GM04503 (cell line): ENCODE measurements around the gene CTNNBIP1.

Experiments
- DNase-seq: peaks from one replicate; pipeline ENCODE4 v3.0.0-alpha.2; 2012; ENCODE audit warnings: low read depth

Gene CTNNBIP1

DNA sequence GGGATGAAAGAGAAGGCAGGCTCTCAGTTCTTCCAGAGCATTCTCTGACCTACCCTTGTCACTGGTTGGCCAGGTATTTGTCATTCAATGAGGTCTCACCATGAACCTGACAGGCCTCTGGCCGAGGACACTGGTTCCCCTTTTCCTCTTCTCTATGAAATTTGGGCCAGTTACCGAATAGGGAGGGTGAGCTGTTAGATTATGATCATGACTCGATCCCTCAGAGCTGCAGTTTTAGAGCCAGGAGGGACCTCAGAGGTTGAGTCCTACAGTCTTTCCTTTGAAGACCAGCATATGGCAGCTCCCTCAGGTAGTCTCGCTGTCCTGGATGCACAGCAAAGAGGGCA is 56.8 kb downstream of the CTNNBIP1 start:
- no peak for DNase-seq

DNA sequence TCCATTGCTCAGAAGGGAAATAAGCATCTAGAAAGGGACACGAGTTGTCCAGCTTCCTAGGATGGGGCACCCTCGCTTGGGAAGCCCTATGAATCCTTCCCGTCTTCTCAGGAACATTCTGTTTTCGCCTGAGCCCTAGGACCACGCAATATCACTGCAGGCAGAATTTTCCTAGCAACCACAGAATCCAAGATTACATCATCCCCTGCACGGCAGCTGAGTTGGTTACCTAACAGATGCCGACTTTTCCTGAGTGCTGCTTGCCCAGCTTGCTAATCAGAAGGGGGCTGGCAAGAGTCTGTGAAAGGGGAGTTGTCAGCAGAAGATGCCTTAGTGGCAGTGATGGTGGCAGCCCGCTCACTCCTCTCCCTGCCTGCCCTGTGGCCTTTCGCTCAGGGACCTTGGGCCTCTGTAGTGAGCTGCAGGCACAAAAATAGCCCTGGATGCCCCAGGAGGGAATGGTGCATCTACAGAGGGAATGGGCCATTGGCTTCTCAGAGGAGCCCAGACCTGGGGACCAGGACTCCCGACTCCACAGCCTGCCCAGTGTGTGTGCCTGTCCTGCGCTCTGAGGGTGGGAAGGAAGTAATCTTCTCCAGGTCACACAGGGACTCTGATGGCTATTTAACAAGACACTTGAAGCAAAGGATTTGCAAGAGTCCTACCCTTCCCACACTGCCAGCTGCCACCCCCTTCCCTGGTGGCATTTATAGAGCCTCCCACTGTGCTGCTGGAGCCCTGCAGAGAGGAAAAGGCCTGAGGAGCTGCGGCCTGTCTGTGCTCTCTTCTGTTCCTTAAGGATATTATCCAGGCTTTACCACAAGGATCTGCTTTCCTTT is 57.4 kb downstream of the CTNNBIP1 start:
- peak; percentile 67 for DNase-seq

DNA sequence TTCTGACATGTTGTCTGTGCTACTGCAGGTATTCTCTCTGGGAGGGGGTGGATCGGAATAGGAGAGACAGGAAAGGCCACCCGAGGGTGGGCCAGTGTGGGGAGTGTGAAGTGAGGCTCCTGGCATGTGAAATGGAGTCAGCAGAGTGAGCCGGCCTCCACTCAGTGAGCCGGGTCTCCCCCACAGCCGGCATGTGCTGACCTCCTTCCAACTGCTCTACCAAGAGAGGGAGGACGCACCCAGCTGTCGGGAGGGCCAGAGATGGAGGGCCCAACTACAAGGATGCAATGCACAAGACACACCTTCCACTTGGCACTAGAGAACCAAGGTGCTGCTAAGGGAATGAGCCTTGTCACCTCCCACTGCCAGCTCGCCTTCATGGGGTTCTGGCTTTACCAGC is 58.1 kb downstream of the CTNNBIP1 start:
- DNase-seq, result no peak

DNA sequence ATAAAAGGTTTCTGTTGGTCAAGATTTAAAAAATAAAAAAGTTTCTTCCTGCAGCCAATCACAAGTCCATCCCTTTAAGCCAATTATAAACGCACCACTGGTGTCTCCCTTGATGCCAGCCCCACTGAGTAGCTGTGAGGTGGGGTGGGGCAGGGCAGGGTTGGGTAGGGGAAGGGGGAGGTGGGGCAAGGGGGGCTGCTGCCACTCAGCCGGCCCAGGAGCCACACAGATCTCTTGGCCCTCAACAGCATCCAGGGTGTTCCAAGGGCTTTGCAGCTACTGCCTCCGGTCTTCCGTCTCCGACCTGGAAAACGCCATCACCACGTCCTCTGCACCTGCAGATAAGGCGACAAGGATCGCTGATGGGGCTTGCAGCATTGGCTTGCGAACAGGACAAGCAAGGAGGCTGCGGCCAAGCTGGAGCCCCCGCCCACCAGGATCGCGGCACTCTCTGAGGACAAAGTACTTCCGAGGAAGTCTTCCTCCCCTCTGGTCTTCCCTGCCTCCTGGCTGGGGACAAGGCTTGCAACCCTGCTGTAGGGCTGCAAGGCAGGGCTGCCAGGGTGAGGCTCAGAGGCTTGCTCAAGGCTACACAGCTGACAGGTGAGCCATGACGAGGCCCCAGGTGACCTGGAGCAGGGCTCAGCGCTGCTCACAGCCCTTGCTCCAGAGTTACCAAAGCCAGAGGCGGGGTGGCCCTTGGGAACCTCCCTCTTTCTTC is 59.5 kb downstream of the CTNNBIP1 start:
- DNase-seq, result no peak

DNA sequence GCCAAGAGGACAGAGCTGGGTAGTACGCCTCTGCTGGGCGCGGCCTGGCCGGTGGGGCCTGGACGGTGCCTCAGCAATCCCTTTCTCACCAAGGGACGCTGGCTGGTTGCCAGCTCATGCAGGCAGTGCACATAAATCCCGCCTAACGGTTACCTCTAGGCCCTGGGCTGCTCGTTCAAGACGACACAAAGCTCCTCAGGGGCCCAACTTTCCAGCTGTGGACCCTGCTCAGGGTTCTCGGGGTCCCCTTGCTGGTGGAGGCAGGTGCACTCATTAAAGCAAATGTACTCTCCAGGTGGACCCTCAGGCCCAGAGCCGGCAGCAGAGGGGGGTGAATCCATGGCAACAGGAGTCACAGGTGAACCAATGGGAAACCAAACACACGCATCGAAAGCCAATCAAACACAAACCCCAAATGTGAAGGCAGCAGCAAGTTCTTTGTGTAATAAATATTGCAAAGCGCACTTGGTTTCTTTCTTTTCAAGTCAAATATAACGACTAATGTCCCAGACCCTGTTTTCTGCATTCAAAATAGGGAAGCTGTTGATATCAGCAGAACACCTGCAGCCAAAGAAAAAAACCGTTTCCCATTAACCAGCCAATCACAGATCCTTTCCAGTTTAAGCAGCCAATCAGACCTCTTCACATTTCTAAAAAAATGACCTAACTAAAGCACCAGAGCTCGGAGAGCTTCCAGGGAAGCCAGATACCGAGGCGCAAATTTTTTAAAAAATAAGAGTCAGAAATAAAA is 60.2 kb downstream of the CTNNBIP1 start:
- no peak for DNase-seq

DNA sequence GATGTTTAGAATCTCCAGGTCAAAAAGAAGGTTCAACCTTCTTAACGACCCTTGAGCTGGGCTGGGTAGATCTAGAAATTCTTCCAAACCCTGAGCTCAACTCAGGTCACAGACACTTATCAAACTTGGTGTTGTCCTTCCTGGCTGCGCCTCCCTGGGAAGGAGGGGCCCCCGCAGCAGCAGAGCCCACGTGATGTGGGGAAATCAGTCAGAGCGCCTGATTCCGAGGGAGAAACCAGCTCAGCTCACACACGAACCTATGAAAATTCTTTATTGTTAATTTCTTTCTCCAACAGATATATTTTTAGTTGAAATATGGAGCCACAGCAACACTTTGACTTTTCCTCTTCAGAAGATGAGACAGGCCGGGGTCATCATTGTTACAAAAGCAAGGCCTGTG is 62.0 kb downstream of the CTNNBIP1 start:
- no peak for DNase-seq

DNA sequence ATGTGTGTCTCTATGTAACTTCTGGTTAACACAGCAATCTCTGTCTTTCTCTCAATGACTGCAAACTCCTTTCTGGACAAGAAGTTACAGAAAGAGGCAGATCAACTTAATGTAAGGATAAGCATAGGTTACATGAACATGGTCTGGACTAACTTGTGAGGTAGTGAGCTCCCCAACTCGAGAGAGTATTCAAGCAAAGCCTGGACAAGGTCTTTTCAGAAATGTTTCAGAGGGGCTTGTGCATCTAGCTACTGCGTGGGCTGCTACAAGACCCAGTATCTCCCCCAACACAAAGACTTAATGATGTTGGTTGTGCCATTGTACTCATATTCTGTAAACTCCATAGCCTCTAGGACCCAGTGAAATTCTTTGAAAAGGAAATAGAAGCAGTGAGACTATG is 62.8 kb downstream of the CTNNBIP1 start:
- no peak for DNase-seq

DNA sequence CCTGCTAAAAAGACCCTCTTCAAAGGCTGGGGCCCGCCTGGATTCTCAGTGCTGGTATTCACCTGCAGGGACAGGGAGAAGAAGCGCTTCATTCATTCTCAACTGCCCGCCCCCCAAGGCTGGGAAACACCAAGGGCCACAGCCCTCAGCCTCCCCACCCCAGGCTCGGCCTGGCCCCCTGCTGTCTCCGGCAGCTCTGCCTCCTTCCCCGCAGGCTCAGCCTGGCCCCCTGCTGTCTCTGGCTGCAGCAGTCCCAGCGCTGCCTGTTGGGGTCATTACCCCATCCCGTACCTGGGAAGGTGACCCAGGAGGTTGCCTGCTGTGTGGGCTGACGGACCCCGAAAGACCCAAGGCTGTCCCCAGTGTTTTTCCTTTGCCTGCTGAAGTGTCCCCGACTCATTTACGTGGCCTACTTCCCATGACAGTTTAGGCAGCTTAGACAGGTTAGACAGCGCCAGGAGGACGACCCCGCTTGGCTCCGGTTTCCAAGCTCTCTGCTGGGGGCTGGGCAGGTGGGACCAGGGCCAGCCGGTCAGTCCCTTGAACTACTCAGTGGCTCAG is 63.4 kb downstream of the CTNNBIP1 start:
- no peak for DNase-seq

DNA sequence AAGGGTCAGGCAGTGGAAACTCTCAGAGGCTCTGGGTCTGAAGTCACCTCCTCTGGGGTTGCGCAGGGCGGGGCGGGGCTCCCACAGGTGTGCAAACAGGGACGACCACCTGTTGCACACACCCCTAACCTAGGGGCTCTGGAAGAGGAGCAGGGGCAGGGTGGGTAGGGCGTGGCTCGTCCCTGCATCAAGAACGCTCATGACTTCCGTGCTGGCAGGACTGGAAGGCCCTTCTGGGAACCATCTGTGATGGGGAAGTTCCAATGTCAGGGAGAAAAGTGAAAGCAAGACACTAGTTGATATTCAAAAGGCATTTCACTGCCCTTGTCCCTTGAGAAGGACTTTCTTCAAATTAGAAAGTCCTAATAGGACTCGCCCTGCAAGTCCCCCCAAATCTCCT is 64.2 kb downstream of the CTNNBIP1 start:
- DNase-seq, result no peak

DNA sequence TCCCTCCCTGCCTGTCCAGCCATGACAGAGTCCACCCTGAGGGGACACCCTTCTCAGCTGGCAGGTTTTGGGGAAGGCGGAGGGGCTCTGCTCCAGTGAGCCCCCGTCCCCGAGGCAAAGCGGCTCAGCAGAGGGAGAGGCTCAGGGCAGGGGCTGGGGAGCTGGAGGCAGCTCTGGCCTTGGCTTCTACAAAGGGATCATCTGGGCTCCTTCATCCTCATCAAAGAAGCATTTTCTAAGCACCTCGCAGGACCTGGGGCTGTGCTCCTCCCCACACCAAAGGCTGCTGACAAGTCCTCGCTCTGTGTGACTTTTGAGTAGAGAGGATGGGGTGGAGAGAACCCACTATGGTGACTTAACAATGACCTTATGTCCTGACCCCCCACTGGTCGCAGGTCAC is 65.3 kb downstream of the CTNNBIP1 start:
- DNase-seq, result no peak

DNA sequence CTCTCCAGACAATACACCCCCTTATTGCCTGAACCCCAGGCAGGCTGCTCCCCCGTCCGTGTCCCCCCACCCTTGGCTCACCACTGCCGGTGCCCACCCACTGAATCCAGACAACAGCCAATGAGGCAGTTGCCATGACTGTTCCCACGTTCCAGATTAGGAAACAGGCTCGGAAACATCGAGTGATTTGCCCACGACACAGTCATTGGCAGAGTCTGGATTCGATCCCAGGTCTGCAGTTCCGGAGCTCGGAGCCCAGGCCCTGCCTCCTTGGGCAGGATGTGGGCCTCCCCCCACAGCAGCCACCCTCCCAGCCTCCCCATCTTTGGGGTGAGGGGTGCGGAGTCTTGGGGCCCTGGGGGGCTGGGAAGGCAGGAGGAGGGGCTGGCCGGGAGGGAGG is 66.0 kb downstream of the CTNNBIP1 start:
- DNase-seq, result no peak

DNA sequence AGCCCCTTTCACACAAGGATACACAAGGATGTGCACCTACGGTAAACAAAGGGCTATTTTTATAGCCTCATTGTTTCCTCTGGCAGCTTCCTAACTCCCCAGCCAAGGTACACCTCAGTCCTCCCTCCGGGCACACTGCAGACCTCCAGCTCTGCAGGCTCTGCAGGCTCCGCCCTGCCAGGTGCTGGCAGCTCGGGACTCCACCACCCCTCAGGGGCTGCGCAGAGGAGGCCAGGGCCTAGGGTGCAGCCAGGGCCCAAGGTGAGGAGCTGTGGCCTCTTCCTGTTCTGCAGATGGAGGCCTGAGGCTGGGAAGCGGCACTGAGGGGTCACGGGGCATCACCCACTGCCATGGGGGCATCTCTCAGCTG is 66.5 kb downstream of the CTNNBIP1 start:
- no peak for DNase-seq

DNA sequence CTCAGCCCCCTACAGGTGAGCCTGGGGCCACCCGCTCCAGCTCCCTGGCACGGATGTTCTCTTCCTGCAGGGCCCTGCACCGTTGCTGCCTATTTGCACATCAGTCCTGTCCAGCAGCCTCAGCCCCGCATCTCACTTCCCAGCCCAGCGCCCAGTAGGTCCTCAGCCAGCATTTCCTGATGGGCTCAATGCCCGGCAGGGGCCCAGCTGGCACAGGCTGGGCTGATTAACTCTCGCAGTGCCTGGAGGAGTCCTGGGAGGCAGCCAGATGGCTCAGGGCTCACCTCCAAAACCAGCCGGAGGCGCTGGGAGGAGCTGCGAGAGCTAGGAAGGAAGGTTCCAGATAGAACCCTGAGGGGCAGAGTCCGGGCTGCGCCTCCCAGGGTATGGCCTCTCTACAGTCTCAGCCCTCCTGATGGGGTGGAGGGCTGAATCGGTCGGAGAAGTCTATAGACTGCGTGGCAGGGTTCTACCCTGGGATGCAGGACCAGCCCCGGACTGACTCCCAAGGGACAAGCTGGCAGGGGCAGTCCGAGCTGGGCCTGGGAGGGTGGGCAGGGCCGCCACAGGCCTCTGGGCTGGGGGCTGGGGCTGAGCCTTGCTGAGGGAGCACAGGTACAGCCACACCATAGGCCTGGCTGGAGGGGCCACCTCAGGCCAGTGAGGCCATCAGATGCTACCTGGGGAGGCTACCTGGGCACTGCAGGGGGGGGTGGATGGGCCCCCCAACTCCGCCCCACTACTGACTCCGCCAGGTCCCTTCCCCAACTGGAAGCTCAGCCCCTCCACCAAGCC is 67.1 kb downstream of the CTNNBIP1 start:
- no peak for DNase-seq

DNA sequence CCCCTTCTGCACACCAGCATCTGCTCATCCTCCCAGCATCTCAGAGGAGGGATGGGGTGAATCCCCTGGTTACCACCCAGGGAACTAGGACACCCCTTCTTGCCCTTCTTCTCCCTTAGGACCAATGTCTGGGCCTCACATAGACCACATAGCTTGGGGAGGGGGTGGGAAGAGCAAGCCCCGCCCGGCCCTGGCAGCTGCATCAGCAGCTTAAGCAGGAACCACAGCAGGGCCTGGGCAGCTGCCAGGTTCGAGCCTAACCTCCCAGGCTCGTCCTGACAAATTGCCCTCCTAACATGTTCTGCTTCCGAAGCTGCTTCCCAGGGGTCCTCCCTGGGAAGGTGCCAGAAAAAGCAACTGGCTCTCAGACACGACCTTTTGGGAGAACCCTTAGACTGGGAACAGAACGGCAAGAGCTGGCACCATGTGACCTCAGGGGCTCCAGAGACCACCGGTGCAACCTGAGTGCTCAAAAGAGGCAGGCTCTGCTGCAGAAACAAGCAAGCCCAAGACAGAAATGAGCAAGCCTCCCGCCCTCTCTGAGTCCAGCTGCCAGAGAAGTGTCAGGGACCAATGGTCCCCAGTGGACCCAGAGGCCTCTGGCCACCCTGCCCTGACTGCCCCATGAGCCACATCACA is 67.9 kb downstream of the CTNNBIP1 start:
- no peak for DNase-seq

DNA sequence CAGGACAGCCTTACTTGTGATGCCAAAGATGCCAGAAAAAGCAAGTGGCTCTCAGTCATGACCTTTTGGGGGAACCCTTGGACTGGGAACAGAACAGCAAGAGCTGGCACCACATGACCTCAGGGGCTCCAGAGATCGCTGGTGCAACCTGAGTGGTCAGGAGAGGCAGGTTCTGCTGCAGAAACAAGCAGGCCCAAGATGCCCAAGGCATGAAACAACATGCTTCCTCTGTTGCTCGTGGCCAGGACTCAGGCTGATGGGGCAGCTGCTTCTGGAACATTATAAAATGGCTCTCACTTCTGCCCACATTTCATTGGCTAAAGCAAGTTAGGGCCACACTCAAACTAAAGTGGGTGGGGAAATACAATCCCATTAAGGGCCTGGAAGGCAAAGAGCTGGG is 68.6 kb downstream of the CTNNBIP1 start:
- no peak for DNase-seq

DNA sequence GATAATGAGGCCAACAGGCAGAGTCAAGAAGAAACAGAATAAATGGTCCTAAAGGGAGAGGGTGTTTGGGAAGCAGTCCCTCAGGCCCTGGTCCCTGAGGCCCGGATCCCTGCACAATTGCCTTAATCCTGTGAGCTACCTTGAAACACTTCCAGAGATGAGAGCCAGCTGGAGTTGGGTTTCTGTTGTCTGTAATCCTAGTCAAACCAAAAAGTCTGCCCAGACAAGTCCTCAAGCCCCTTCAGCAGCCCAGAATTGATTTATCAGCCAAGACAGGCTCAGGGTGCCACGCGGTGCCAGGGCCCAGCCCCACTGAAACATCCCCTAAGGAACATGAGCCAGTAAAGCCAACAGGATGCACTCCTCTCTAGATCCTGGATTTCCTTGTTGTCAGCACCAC is 69.9 kb downstream of the CTNNBIP1 start:
- DNase-seq, result no peak

DNA sequence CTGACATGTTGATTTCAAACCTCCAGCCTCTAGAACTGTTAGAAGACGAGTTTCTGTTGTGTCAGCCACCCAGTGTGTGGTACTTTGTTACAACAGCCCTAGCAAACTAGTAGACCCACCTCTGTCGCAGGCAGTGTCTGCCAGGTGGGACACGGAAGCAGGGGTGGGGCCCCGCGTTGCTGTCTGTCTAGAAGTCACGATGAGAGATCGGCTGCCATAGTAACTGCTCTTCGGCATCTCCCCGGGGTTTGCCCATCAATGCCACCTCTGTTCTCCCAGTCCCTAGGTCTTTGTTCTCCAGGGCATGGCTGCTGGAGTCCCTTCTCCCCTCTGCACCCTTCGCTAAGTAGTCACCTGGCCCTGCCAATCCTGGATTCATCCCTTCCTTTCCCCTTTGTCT is 71.1 kb downstream of the CTNNBIP1 start:
- no peak for DNase-seq

DNA sequence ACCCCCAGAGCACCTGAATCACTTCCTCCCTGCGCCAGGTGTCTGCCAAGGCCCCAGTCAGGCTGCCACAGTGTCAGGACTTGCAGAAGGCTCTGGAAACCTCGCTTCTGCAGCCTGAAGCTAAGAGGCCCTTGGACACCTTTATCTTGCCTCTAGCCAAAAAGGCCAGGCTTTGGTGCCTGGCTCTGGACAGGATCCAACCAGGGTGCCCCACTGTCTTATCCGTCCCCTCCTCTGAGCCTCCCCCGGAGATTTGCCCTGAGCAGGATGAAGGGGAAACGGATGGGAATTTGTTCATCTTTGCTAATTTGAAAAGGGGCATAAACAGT is 73.5 kb downstream of the CTNNBIP1 start:
- DNase-seq, result no peak

DNA sequence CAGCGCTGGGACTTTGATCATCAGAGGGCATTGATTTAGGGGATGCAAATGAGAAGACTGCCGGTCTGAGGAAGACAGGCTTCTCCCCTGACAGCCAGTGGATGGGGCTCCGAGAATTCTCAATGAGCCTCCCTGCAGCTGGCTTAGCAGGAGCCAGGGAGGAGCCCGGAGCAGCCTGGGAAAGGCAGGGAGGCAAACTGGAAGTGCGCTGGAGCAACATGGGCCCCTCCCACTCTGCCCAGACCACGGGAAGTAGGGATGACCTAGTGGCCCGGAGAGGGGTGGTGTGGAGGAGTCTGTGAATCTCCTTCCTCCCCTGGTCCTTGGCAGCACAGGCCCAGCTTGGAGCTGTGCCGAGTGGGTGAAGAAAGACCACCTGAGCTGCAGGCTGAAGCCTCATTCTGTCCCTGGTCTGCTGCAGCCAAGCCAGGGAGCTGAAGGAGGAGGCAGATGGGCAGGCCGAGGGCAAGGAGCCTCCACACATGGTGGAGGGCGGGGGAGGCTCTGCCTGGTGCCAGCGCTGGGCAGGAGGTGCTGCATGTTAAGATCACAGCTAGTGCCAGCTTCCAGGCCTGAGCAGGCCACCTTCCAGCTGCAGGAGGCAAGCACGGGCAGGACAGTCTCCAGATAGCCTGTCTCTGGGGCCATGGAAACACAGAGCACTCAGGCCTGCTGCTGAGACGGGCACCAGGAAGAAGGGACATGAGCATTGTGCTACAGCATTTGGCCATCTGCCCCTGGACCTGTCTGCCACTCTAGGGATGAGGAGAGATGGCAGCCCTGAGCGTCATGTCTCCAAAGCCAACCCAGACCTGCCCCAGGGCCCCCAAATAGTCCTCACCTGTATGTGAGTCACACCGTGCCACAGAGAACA is 74.1 kb downstream of the CTNNBIP1 start:
- DNase-seq, result no peak

DNA sequence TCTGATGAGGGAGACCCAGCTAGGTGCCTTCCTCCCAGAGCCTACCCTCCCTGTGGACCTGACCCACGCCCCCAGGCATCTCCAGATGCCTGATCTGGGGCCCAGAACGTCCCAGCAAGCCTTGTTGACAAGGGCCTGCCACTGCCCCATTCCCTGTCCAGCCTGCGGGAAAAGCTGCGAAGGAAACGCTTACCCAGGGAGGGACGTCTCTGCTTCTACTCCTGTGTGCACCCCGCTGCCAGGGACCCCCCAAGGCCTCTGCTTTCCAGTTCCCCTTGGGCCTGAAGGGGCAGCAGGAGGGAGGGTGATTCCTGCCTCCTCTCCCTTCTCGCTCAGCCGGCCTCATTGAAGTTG is 74.7 kb downstream of the CTNNBIP1 start:
- no peak for DNase-seq

DNA sequence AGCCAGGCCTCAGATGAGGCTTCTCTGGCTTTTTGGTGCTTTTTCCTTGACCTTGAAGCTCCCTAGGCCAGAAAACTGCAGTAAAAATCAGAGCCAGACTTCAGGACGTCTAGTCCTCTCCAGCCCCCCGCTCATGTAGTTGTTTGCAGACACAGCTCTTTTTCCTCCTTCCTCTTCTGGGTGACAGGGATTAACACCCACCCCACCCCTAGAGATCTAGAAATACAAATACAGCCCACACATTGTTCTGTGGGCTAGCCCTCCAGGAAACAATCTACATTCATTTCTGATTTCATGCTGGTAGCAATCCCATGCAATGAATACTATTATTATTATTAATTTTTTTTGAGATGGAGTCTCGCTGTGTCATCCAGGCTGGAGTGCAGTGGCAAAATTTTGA is 76.4 kb downstream of the CTNNBIP1 start:
- no peak for DNase-seq
